CD8-positive, alpha-beta memory T cell (primary cell): ENCODE measurements around the gene EME1. TPM values are rescaled to one million over a fixed set of nuclear protein-coding genes. Genes with fewer than 3 reads are reported as not detected.
A peak's percentile ranks its signal among the peaks of the same experiment; 100 is the strongest.
"Not testable (repeated sequence)": the region's sequence is repeated elsewhere in the genome, so short reads cannot be mapped to it uniquely, and the experiment has no call there.

ENCODE experiments used
- CTCF ChIA-PET: fragments of 350-600 bp; sonication (Branson Sonifier 250); formaldehyde crosslinking; loops from one replicate; lab custom pipeline; 2021; ENCODE audit warnings: antibody characterized with exemption; lab: Charles Lee
- POLR2A ChIA-PET: fragments of 350-600 bp; sonication (Branson Sonifier 250); formaldehyde crosslinking; loops from one replicate; lab custom pipeline; 2021; ENCODE audit warnings: antibody characterized with exemption; lab: Charles Lee
- DNase-seq, 5 donors: peaks; one replicate each; pipeline versions ENCODE4 v3.0.0 to v3.0.0-alpha.2; 2020 to 2022; ENCODE audit warnings: mixed read lengths in 1 of 5
- H3K27ac ChIP-seq: one replicate; pipeline ENCODE4 v1.7.0; 2013; ENCODE audit warnings: low read depth, mild to moderate bottlenecking, low read length, moderate library complexity
- H3K27me3 ChIP-seq: 2 replicates; pipeline ENCODE4 v1.7.0; 2013; ENCODE audit warnings: low read length, mild to moderate bottlenecking; ENCODE audit not compliant: insufficient read depth, poor library complexity, severe bottlenecking
- H3K36me3 ChIP-seq: 2 replicates; pipeline ENCODE4 v1.7.0; 2013; ENCODE audit warnings: mild to moderate bottlenecking, low read length, moderate library complexity; ENCODE audit not compliant: insufficient read depth
- H3K4me1 ChIP-seq: 2 replicates; pipeline ENCODE4 v1.7.0; 2013; ENCODE audit warnings: mild to moderate bottlenecking, low read length, moderate library complexity; ENCODE audit not compliant: insufficient read depth
- H3K4me3 ChIP-seq: 2 replicates; pipeline ENCODE4 v1.7.0; 2013; ENCODE audit warnings: mild to moderate bottlenecking, low read length
- H3K9me3 ChIP-seq: 2 replicates; pipeline ENCODE4 v1.7.0; 2013; ENCODE audit warnings: mild to moderate bottlenecking, low read length
- H3K27ac Mint-ChIP-seq, 8 donors: one replicate each; pipeline ENCODE4 v1.8.0; 2020 to 2021; ENCODE audit warnings: mixed read lengths in 8 of 8, mild to moderate bottlenecking in 6 of 8, inconsistent platforms in 3 of 8, moderate library complexity in 3 of 8
- H3K27me3 Mint-ChIP-seq, 2 donors: one replicate each; pipeline ENCODE4 v1.8.0; 2020 to 2021; ENCODE audit warnings: mixed read lengths in 2 of 2, mild to moderate bottlenecking in 1 of 2, moderate library complexity in 1 of 2
- H3K36me3 Mint-ChIP-seq, 3 donors: one replicate each; pipeline ENCODE4 v1.8.0; 2020 to 2021; ENCODE audit warnings: mixed read lengths in 3 of 3, inconsistent platforms in 1 of 3, mild to moderate bottlenecking in 1 of 3
- H3K4me1 Mint-ChIP-seq, 3 donors: one replicate each; pipeline ENCODE4 v1.8.0; 2020 to 2021; ENCODE audit warnings: mixed read lengths in 3 of 3, inconsistent platforms in 1 of 3, mild to moderate bottlenecking in 1 of 3
- H3K4me3 Mint-ChIP-seq, 7 donors: one replicate each; pipeline ENCODE4 v1.8.0; 2020 to 2021; ENCODE audit warnings: mixed read lengths in 7 of 7, mild to moderate bottlenecking in 6 of 7, moderate library complexity in 4 of 7, inconsistent platforms in 2 of 7
- H3K9me3 Mint-ChIP-seq, 5 donors: one replicate each; pipeline ENCODE4 v1.8.0; 2020 to 2022; ENCODE audit warnings: mixed read lengths in 5 of 5, mild to moderate bottlenecking in 3 of 5, moderate library complexity in 2 of 5, inconsistent platforms in 1 of 5
- polyA plus RNA-seq: library from polyadenylated mRNA; unstranded; fragments of 300-500 nt; fragmentation: Illumina TruSeq; gene quantifications from one replicate; pipeline ENCODE4 v1.2.3, GENCODE V29; 2021
- total RNA-seq, 2 experiments: library from RNA; stranded (reverse); gene quantifications; one replicate each; pipeline ENCODE4 v1.2.3, GENCODE V29; 2021

The EME1 gene
- total and polyA plus RNA-seq, 3 experiments from 2014 or later = 0.43 to 24.8 (median 23.6) TPM

GRCh38 chr17:50392621-50393020, 19.6 kb downstream of the EME1 start:
- CTCF ChIA-PET = interaction anchor here (0.9 kb wide), 1 partner anchor 9 kb away, joined by 3 read pairs; no protein-coding TSS in a partner anchor
- Histone ChIP-seq H3K9me3 (no peaks in the 10 kb centered on the region), H3K4me1 (peaks cover 24% of the 10 kb centered on the region), H3K27ac (no peak overlapping the region), H3K36me3 (peaks cover 61% of the 10 kb centered on the region), H3K4me3 (no peak overlapping the region), H3K27me3 (no peaks in the 10 kb centered on the region)
- Mint-ChIP-seq H3K4me1 (peaks cover 24 to 40% (median 39%) of the 10 kb centered on the region in 3 donors), H3K36me3 (peaks cover 4 to 82% (median 22%) of the 10 kb centered on the region in 3 donors), H3K27me3 (no peaks in the 10 kb centered on the region), H3K4me3 (peak overlapping the region in 1 of 7 donors; percentile 37), H3K9me3 (no peaks in the 10 kb centered on the region), H3K27ac (no peak overlapping the region)
- POLR2A ChIA-PET = interaction anchor here (0.7 kb wide), 1 partner anchor 24 kb away, joined by 4 read pairs; no protein-coding TSS in a partner anchor
- DNase-seq = no peak

GRCh38 chr17:50393700-50394099, 20.7 kb downstream of the EME1 start:
- Mint-ChIP-seq H3K4me1 (peaks cover 26 to 48% (median 43%) of the 10 kb centered on the region in 3 donors), H3K36me3 (peaks cover 3 to 71% (median 19%) of the 10 kb centered on the region in 3 donors), H3K9me3 (no peaks in the 10 kb centered on the region), H3K27me3 (no peaks in the 10 kb centered on the region), H3K27ac (peak overlapping the region in 3 of 8 donors; percentile 47 to 60 (median 56)), H3K4me3 (peak overlapping the region in 1 of 7 donors; percentile 72)
- no peaks in the 10 kb centered on the region for H3K27me3 ChIP-seq
- peaks cover 55% of the 10 kb centered on the region for H3K36me3 ChIP-seq
- H3K4me3 ChIP-seq = no peak overlapping the region
- peaks cover 29% of the 10 kb centered on the region for H3K4me1 ChIP-seq
- no peak for DNase-seq
- no peak overlapping the region for H3K27ac ChIP-seq
- ChIA-PET POLR2A (no interaction called here), CTCF (interaction anchor here (1.5 kb wide), 1 partner anchor 86 kb away, joined by 3 read pairs; no protein-coding TSS in a partner anchor)
- H3K9me3 ChIP-seq = no peaks in the 10 kb centered on the region

GRCh38 chr17:50394711-50395110, 21.7 kb downstream of the EME1 start:
- peaks cover 29% of the 10 kb centered on the region for H3K4me1 ChIP-seq
- no peaks in the 10 kb centered on the region for H3K9me3 ChIP-seq
- Mint-ChIP-seq H3K4me3 (peak overlapping the region in 6 of 7 donors; percentile 27 to 94 (median 66)), H3K27me3 (no peaks in the 10 kb centered on the region), H3K4me1 (peaks cover 26 to 48% (median 43%) of the 10 kb centered on the region in 3 donors), H3K36me3 (peaks cover 3 to 61% (median 19%) of the 10 kb centered on the region in 3 donors), H3K9me3 (no peaks in the 10 kb centered on the region), H3K27ac (peak overlapping the region in 6 of 8 donors; percentile 52 to 90 (median 72))
- ChIA-PET CTCF (interaction anchor here (1.5 kb wide), 1 partner anchor 85 kb away, joined by 3 read pairs; no protein-coding TSS in a partner anchor), POLR2A (no interaction called here)
- H3K4me3 ChIP-seq = no peak overlapping the region
- no peak overlapping the region for H3K27ac ChIP-seq
- no peak for DNase-seq
- H3K27me3 ChIP-seq = no peaks in the 10 kb centered on the region
- H3K36me3 ChIP-seq = peaks cover 46% of the 10 kb centered on the region

GRCh38 chr17:50396261-50397110, 23.5 kb downstream of the EME1 start:
- Histone ChIP-seq H3K4me3 (peak overlapping the region; percentile 95), H3K9me3 (no peaks in the 10 kb centered on the region), H3K27me3 (no peaks in the 10 kb centered on the region), H3K4me1 (peaks cover 29% of the 10 kb centered on the region), H3K27ac (peak overlapping the region; percentile 95), H3K36me3 (peaks cover 33% of the 10 kb centered on the region)
- H3K4me1 Mint-ChIP-seq = peaks cover 26 to 48% (median 43%) of the 10 kb centered on the region in 3 donors
- H3K9me3 Mint-ChIP-seq = no peaks in the 10 kb centered on the region
- H3K36me3 Mint-ChIP-seq = peaks cover 3 to 44% (median 12%) of the 10 kb centered on the region in 3 donors
- peak in 3 of 5 donors; percentile 2 to 12 (median 8) for DNase-seq
- POLR2A ChIA-PET = interaction anchor here (0.5 to 1.5 kb wide), 14 partner anchors 8 to 535 kb away, joined by 3 to 8 read pairs (median 4); partner anchors contain the start of genes ACSF2, ITGA3 and XYLT2
- peak overlapping the region; percentile 84 to 95 (median 93) for H3K4me3 Mint-ChIP-seq
- CTCF ChIA-PET = interaction anchor here (0.7 to 4.0 kb wide), 36 partner anchors 8 to 195 kb away, joined by 3 to 57 read pairs (median 7); partner anchors contain the start of genes ACSF2, COL1A1, EME1 and MRPL27
- H3K27ac Mint-ChIP-seq = peak overlapping the region; percentile 72 to 96 (median 94)
- H3K27me3 Mint-ChIP-seq = no peaks in the 10 kb centered on the region

- CTCF ChIA-PET = interaction anchor here (0.7 to 4.0 kb wide), 37 partner anchors 9 to 308 kb away, joined by 3 to 57 read pairs (median 6); partner anchors contain the start of genes ACSF2, COL1A1, EME1 and MRPL27
- peak within 1 kb of the TSS; percentile 95 for H3K27ac ChIP-seq
- peaks cover 29% of the 10 kb centered on the region for H3K4me1 ChIP-seq
- Mint-ChIP-seq H3K27me3 (no peaks in the 10 kb centered on the region), H3K4me3 (peak within 1 kb of the TSS; percentile 84 to 95 (median 93)), H3K4me1 (peaks cover 26 to 48% (median 43%) of the 10 kb centered on the region in 3 donors), H3K27ac (peak within 1 kb of the TSS; percentile 72 to 96 (median 94)), H3K36me3 (peaks cover 0 to 36% (median 12%) of the 10 kb centered on the region in 3 donors), H3K9me3 (no peaks in the 10 kb centered on the region)
- no peaks in the 10 kb centered on the region for H3K9me3 ChIP-seq
- no peaks in the 10 kb centered on the region for H3K27me3 ChIP-seq
- peak within 1 kb of the TSS; percentile 95 for H3K4me3 ChIP-seq
- peaks cover 26% of the 10 kb centered on the region for H3K36me3 ChIP-seq
- POLR2A ChIA-PET = interaction anchor here (0.6 to 1.5 kb wide), 12 partner anchors 9 to 534 kb away, joined by 3 to 7 read pairs (median 4); partner anchors contain the start of genes ACSF2 and XYLT2
- peak; percentile 90 to 95 (median 91) for DNase-seq
Observed at GRCh38 chr17:50397111-50397918, 24.3 kb downstream of the EME1 start, which contains the start of gene LRRC59. LRRC59 (minus strand) TSS chr17:50397523; CDS start chr17:50397317, 206 bp downstream.

GRCh38 chr17:50397919-50398285, 24.9 kb downstream of the EME1 start:
- DNase-seq = no peak
- Mint-ChIP-seq H3K27ac (peak overlapping the region in 7 of 8 donors; percentile 72 to 96 (median 84)), H3K4me3 (peak overlapping the region; percentile 84 to 95 (median 93)), H3K9me3 (no peaks in the 10 kb centered on the region), H3K27me3 (peaks cover 0 to 1% of the 10 kb centered on the region in 2 donors), H3K4me1 (peaks cover 26 to 47% (median 43%) of the 10 kb centered on the region in 3 donors), H3K36me3 (peaks cover 0 to 30% (median 11%) of the 10 kb centered on the region in 3 donors)
- Histone ChIP-seq H3K27me3 (no peaks in the 10 kb centered on the region), H3K4me1 (peaks cover 29% of the 10 kb centered on the region), H3K36me3 (peaks cover 20% of the 10 kb centered on the region), H3K4me3 (peak overlapping the region; percentile 95), H3K9me3 (no peaks in the 10 kb centered on the region), H3K27ac (peak overlapping the region; percentile 95)
- ChIA-PET POLR2A (interaction anchor here (0.6 to 1.5 kb wide), 10 partner anchors 9 to 307 kb away, joined by 3 to 7 read pairs (median 4); partner anchors contain the start of genes ACSF2 and XYLT2), CTCF (interaction anchor here (0.8 to 4.0 kb wide), 32 partner anchors 9 to 307 kb away, joined by 3 to 57 read pairs (median 8); partner anchors contain the start of genes ACSF2, COL1A1, EME1 and MRPL27)

- not testable (repeated sequence) for H3K27me3 Mint-ChIP-seq, H3K4me3 ChIP-seq, H3K27me3 ChIP-seq, H3K9me3 Mint-ChIP-seq, H3K27ac ChIP-seq, DNase-seq, H3K9me3 ChIP-seq
- peak overlapping the region in 1 of 8 donors; percentile 26 for H3K27ac Mint-ChIP-seq
- H3K4me1 Mint-ChIP-seq = peaks cover 22 to 40% (median 35%) of the 10 kb centered on the region in 3 donors
- ChIA-PET CTCF (interaction anchor here (2.1 to 4.0 kb wide), 8 partner anchors 8 to 198 kb away, joined by 9 to 57 read pairs (median 26); partner anchors contain the start of genes ACSF2, COL1A1, EME1 and MRPL27), POLR2A (interaction anchor here (0.5 to 0.6 kb wide), 2 partner anchors 9 to 306 kb away, joined by 3 to 5 read pairs; no protein-coding TSS in a partner anchor)
- peak overlapping the region in 4 of 7 donors; percentile 10 to 90 (median 44) for H3K4me3 Mint-ChIP-seq
- H3K36me3 Mint-ChIP-seq = peaks cover 0 to 23% (median 4%) of the 10 kb centered on the region in 3 donors
- peaks cover 29% of the 10 kb centered on the region for H3K4me1 ChIP-seq
- H3K36me3 ChIP-seq = peaks cover 13% of the 10 kb centered on the region
Observed at GRCh38 chr17:50398672-50399071, 25.6 kb downstream of the EME1 start.
